OCI-LY7 (cell line): ENCODE measurements around the gene MAEA. TPM values are rescaled to one million over a fixed set of nuclear protein-coding genes. Genes with fewer than 3 reads are reported as not detected.

Experiments
- BruUV-seq: library from RNA; stranded (reverse); fragments of 400-500 nt; replicated peaks from 2 replicates; lab custom pipeline; 2021; lab: Mats Ljungman, UMichigan
- CTCF ChIA-PET: fragments of 300-600 bp; sonication (Branson Sonifier 250); formaldehyde crosslinking; loops from one replicate; lab custom pipeline; 2022; ENCODE audit warnings: antibody characterized with exemption; ENCODE audit not compliant: unreplicated experiment; lab: Charles Lee
- POLR2A ChIA-PET: fragments of 300-600 bp; sonication (Branson Sonifier 250); formaldehyde crosslinking; loops from one replicate; lab custom pipeline; 2022; ENCODE audit warnings: antibody characterized with exemption; lab: Charles Lee
- DNase-seq: peaks from one replicate; pipeline ENCODE4 v3.0.0-alpha.2; 2015; ENCODE audit warnings: low spot score
- H2AFZ ChIP-seq: fragments of 200-600 bp; sonication (generic), shearing (Covaris generic); 2 replicates; pipeline ENCODE4 v1.6.1; 2014; ENCODE audit warnings: mild to moderate bottlenecking, antibody characterized with exemption, low read length, moderate library complexity
- H3K27ac ChIP-seq: fragments of 200-600 bp; sonication (generic); 2 replicates; pipeline ENCODE4 v1.5.1; 2014; ENCODE audit warnings: mixed run types, low read depth, mild to moderate bottlenecking, moderate library complexity, low read length, inconsistent platforms; ENCODE audit not compliant: poor library complexity, severe bottlenecking
- H3K36me3 ChIP-seq: fragments of 200-600 bp; sonication (generic); 2 replicates; pipeline ENCODE4 v1.6.1; 2014; ENCODE audit warnings: mild to moderate bottlenecking, antibody characterized with exemption, low read length, moderate library complexity, mixed read lengths; ENCODE audit not compliant: insufficient read depth
- H3K4me1 ChIP-seq: fragments of 200-600 bp; sonication (generic); 2 replicates; pipeline ENCODE4 v1.5.1; 2014; ENCODE audit warnings: mild to moderate bottlenecking, low read length; ENCODE audit not compliant: insufficient read depth, poor library complexity, severe bottlenecking
- H3K4me2 ChIP-seq: fragments of 200-600 bp; sonication (generic); 2 replicates; pipeline ENCODE4 v1.6.1; 2014; ENCODE audit warnings: mild to moderate bottlenecking, low read length
- H3K4me3 ChIP-seq: fragments of 200-600 bp; sonication (generic); 2 replicates; pipeline ENCODE4 v1.5.1; 2014; ENCODE audit warnings: mild to moderate bottlenecking, low read depth, low read length; ENCODE audit not compliant: poor library complexity, severe bottlenecking
- H3K79me2 ChIP-seq: fragments of 200-600 bp; sonication (generic); 2 replicates; pipeline ENCODE4 v1.6.1; 2016; ENCODE audit warnings: low read depth, mild to moderate bottlenecking, low read length, moderate library complexity, mixed read lengths; ENCODE audit not compliant: insufficient read depth
- H3K9me2 ChIP-seq: fragments of 200-600 bp; sonication (generic); 2 replicates; pipeline ENCODE4 v1.6.1; 2016; ENCODE audit warnings: mild to moderate bottlenecking, low read length, mixed read lengths; ENCODE audit not compliant: insufficient read depth
- H3K9me3 ChIP-seq: fragments of 200-600 bp; sonication (generic); 2 replicates; pipeline ENCODE4 v1.6.1; 2014; ENCODE audit warnings: mild to moderate bottlenecking, mixed run types, low read length, mixed read lengths
- H4K20me1 ChIP-seq: fragments of 200-600 bp; sonication (generic); 2 replicates; pipeline ENCODE4 v1.6.1; 2014; ENCODE audit warnings: mild to moderate bottlenecking, antibody characterized with exemption, low read length, moderate library complexity, mixed read lengths; ENCODE audit not compliant: insufficient read depth
- CTCF ChIP-seq: fragments of 200-600 bp; sonication (generic); conservative IDR thresholded peaks from 2 replicates; pipeline ENCODE4 v1.5.1; 2014; ENCODE audit warnings: mild to moderate bottlenecking, antibody characterized with exemption, low read length, moderate library complexity, mixed read lengths
- EZH2phosphoT487 ChIP-seq: fragments of 200-600 bp; sonication (generic); IDR thresholded peaks from 2 replicates; pipeline ENCODE4 v1.6.1; 2018; ENCODE audit warnings: low read depth, borderline replicate concordance, mild to moderate bottlenecking, mixed run types, antibody characterized with exemption, low read length, moderate library complexity, mixed read lengths
- intact Hi-C: fragments of 100-400 bp; cut with micrococcal nuclease; formaldehyde crosslinking; loops from one replicate; pipeline ENCODE4 v1.10.0; 2022; ENCODE audit not compliant: unreplicated experiment
- total RNA-seq, 2 experiments: library from RNA; depleted of rRNA in 1 of 2; stranded (reverse); fragments of >200 nt in 1 of 2; shearing (Covaris generic) in 1 of 2; gene quantifications; 2 replicates each; pipeline ENCODE4 v1.2.3, GENCODE V29; 2014 to 2022

The MAEA gene
- total RNA-seq, 2 experiments from 2014 or later = 53.2 to 59.3 TPM

GRCh38 chr4:1297023-1297395 is 7.3 kb downstream of the MAEA start:
- Histone ChIP-seq H4K20me1 (peaks cover 9% of the 10 kb centered on the region; the same call in 1 of the 2 replicates), H3K9me2 (no peaks in the 10 kb centered on the region), H3K4me3 (no peak overlapping the region), H3K36me3 (peaks cover 57% of the 10 kb centered on the region), H2AFZ (no peak overlapping the region), H3K27ac (no peak overlapping the region), H3K4me1 (peaks cover 19% of the 10 kb centered on the region), H3K9me3 (no peaks in the 10 kb centered on the region), H3K79me2 (peaks cover 56% of the 10 kb centered on the region), H3K4me2 (no peak overlapping the region)
- intact Hi-C loops = no loop called here
- TF ChIP-seq EZH2phosphoT487 (no peak), CTCF (no peak)
- BruUV-seq = no TSS peak
- no peak for DNase-seq
- ChIA-PET CTCF (no interaction called here), POLR2A (no interaction called here)

GRCh38 chr4:1297456-1298325 is 8.0 kb downstream of the MAEA start:
- H3K4me2 ChIP-seq = no peak overlapping the region
- POLR2A ChIA-PET = no interaction called here
- no peak overlapping the region for H2AFZ ChIP-seq
- intact Hi-C loops = no loop called here
- H3K9me2 ChIP-seq = no peaks in the 10 kb centered on the region
- H3K79me2 ChIP-seq = peaks cover 53% of the 10 kb centered on the region
- peaks cover 4% of the 10 kb centered on the region; the same call in 1 of the 2 replicates for H4K20me1 ChIP-seq
- CTCF ChIA-PET = no interaction called here
- TF ChIP-seq EZH2phosphoT487 = no peak
- no peak for TF ChIP-seq CTCF
- H3K36me3 ChIP-seq = peaks cover 57% of the 10 kb centered on the region
- peaks cover 18% of the 10 kb centered on the region for H3K4me1 ChIP-seq
- H3K9me3 ChIP-seq = no peaks in the 10 kb centered on the region
- no peak for DNase-seq
- H3K4me3 ChIP-seq = no peak overlapping the region
- BruUV-seq = no TSS peak
- H3K27ac ChIP-seq = no peak overlapping the region

- Histone ChIP-seq H2AFZ (no peak overlapping the region), H3K27ac (no peak overlapping the region), H4K20me1 (peaks cover 3% of the 10 kb centered on the region; the same call in 1 of the 2 replicates), H3K79me2 (peaks cover 49% of the 10 kb centered on the region), H3K4me1 (peaks cover 14% of the 10 kb centered on the region), H3K4me3 (no peak overlapping the region), H3K36me3 (peaks cover 60% of the 10 kb centered on the region), H3K4me2 (no peak overlapping the region), H3K9me3 (no peaks in the 10 kb centered on the region), H3K9me2 (no peaks in the 10 kb centered on the region)
- intact Hi-C loops = no loop called here
- ChIA-PET CTCF (no interaction called here), POLR2A (no interaction called here)
- BruUV-seq = no TSS peak
- no peak for DNase-seq
- TF ChIP-seq CTCF = no peak
- TF ChIP-seq EZH2phosphoT487 = no peak
Measured at GRCh38 chr4:1298461-1298860, 8.8 kb downstream of the MAEA start.
